Left hindlimb (tissue), 1 donor: ENCODE measurements around the gene INTS11.

Experiments used
- DNase-seq: peaks from one replicate; pipeline ENCODE4 v3.0.0-alpha.2; 2018

The INTS11 gene

DNA sequence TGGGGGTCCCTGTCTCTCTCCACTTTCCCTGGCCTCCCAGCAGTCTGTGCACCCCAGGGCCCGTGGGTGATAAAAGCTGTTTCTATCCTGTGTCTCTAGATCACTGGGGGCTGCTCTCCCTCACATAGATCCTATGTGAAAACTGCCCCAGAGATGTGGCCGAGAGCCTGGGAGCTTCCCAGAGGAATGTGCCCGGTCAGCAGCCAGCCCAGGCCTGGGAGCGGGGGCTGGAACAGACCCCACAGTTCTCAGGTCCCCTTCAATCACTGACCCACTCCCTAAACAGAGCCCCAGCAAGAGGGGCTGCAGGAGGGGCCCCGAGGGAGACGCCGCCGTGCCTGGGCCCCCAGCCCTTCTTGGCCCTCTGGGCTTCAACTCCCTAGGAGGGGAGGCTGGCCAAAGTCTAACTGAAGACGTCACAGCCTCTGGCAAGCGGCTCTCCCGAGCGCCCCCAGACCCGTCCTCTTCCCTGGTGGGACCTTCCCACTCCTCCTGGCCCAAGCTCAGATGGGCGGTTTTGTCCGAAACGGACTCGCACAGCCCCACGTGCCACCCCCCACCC lies 33.5 kb upstream of the INTS11 start:
- DNase-seq, result no peak

DNA sequence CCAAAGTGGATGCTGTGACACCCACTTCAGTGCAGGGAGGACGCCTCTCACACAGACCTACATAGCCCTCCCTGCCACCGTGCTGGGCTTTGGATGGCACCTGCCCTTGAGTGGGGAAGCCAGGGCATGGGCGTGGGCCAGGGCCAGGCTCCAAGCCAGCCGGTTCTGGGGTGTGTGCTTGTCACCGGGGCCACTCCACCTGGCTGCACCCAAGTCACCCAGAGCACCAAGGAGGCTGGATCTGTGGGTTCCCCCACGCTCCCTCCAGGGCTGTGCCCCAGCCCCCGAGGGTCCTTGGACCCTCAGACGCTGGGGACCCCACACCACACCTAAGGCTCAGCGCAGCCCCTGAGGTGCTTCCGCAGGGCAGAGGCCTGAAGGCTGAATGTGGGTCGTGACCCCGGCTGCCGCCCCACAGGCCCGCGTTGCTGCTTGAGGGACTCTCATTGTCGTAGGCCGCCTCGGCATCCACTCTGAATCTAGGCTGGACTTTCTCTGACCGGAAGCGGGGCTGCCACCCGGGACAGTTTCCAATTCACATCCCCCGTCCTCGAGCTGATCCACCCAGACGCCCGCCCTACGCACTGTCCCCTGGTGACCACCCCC lies 32.4 kb upstream of the INTS11 start:
- DNase-seq, result peak; percentile 52

DNA sequence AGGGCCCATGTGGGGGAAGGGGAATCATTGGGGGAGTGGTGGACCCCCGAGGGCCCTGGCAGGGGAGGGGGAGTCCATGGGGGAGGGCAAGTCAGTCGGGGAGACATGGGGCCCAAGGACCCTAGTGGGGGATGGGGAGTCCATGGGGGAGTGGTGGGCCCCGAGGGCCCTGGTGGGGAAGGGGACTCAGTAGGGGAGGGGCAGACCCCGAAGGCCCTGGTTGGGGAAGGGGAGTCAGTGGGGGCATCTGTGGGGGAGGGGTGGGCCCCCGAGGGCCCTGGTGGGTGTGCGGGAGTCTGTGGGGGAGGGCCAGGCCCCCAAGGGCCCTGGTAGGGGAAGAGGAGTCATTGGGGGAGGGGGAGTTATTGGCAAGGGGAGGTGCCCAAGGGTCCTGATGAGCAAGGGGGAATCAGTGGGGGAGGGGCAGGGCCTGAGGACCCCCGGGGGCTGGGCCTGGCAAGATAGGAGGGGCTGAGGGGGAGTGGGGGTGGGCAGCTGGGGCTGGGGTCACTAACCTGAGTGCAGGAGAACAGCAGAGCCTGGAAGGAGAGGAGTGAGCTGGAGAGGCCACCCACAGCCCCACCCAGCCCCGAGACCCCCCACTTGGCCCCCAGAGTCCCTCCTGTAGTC lies 31.8 kb upstream of the INTS11 start:
- DNase-seq, result peak; percentile 48

DNA sequence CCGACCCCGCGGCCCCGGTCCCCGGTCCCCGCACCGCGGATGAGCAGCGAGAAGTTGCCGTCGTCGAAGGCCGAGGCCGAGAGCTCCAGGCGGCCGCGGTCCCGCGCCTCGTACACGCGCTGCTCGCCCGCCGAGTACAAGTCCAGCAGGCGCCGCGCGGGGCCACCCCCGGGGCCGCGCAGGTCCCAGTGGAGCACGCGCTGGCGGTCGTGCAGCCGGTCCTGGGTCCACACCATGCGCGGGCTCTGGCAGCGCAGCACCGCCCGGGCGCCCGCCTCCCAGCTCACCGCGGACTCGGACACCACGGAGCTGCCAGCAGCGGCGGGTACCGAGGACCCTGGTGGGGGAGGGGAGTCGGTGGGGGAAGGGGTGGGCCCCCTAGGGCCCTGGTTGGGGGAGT lies 31.0 kb upstream of the INTS11 start:
- DNase-seq, result peak; percentile 50

GRCh38 chr1:1354271-1355247 lies 30.1 kb upstream of the INTS11 start:
- DNase-seq, result peak; percentile 44

DNA sequence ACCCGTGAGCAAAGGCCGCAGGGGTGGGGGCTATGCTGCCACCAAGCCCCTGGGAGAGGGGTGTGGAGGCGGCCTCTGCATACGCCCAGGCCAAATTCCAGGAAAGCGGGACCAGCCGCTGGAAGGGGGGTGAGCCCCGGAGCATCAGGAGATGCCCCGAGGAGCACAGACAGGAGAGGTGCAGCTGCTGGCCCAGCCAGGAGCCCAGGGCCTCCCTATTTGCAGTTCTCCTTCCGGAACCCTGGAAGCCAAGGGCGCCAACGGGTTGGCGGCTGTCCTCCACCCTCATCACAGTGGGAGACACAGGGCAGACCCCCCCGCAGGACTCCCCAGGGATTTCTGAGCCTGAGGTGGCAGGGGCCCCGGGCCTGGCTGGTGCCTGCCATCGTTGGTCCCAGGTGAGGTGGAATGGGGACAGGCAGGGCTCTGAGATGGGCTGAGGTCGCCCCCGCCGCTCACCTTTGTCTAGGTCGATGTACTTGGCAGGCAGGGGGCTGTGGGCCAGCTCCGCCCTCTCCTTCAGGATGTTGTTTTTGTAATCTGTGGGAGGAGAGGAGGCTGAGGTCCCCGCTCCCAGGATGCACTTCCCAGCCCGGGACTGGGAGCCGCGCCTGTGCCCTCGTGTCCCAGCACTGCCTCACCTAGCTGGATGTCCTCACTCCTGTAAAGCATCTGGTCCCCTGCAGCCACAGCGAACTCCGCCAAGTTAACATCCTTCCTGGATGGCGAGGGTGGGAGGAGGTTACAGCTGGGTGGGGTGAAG lies 29.1 kb upstream of the INTS11 start:
- peak; percentile 41 for DNase-seq

GRCh38 chr1:1352786-1353388 lies 28.4 kb upstream of the INTS11 start:
- no peak for DNase-seq

- peak; percentile 79 for DNase-seq
Observed at GRCh38 chr1:1351511-1352427, 27.3 kb upstream of the INTS11 start.

GRCh38 chr1:1349256-1350012 lies 25.0 kb upstream of the INTS11 start, which contains the start of gene DVL1:
TSS of gene DVL1 (minus strand) at chr1:1349418. CDS start at chr1:1349065, 353 bp downstream.
- DNase-seq, result peak; percentile 83

- peak; percentile 47 for DNase-seq
Observed at GRCh38 chr1:1348420-1349255, 24.2 kb upstream of the INTS11 start.

GRCh38 chr1:1347663-1348419 lies 23.4 kb upstream of the INTS11 start:
- DNase-seq, result peak; percentile 59

DNA sequence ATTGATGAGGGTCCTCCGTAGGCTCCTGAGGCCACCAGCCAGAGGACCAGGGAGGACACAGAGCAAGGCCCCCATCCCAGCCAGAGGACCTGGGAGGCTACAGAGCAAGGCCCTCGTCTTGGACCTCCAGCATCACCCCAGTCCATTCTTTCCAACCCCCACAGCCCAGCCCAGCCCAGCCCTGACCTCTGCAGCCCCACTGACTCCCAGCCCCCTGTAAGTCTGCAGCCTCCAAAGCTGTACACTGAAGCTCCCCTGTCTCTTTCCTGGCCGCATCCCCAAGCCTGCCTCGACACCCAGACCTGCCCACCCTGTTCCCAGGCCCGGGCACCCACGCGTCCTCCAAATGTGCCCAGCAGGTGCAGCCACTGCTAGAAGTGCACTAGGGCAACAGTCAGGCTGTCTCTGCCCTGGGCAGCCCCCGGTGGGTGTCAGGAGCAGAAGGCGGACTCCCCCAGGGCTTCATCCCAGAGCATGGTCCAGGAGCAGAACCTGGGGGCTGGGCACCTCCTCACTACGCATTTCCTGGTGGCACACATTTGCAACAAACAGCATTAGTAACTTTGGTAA lies 22.7 kb upstream of the INTS11 start:
- DNase-seq, result no peak

DNA sequence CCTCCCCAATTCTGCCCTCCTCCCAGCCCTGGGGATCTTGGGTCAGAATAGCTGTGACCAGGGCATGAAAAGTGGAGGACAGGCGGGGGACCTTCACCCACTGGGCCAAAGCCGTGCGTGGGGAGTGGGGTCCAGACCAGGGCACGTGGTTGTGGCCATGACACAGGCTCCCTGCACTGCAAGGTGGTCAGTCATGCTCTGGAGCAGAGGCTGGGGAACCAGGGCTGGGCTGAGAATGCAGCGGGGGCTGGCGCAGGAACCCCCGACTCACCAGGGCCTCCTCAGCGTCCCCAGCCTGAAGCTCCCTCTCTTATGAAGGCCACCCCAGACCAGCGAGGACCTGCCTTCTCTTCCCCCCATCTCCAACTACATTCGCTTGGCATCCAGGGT lies 22.0 kb upstream of the INTS11 start:
- DNase-seq, result no peak

DNA sequence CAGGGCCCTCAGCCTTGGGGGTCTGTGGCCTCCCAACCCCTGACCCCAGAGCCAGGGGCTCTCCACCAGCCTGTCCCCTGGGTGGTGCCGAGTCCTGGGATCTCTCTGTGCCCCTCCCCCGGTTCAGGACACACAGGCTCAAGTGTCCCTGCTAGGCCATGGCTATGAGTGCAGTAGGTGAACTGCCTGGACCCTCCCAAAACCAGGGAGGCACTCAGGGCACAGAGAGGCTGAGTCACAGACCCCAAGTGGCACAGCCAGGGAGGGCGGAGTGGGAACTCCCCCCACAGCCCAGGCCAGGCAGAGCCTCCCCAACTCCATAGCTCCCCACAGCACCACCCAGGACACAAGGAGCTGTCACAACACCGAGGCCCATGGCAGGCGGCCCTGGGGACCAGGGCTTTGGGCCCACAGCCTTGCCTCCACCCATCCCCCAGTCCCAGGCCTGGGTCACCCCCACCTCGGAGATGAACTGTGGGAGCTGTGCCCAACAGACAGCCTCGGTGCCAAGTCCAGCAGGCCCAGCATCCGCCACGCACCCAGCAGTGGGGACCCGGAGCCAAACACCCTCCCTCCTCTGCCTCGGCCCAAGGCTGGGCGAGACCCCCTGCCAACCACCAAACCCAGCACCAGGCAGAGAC lies 21.5 kb upstream of the INTS11 start:
- no peak for DNase-seq

DNA sequence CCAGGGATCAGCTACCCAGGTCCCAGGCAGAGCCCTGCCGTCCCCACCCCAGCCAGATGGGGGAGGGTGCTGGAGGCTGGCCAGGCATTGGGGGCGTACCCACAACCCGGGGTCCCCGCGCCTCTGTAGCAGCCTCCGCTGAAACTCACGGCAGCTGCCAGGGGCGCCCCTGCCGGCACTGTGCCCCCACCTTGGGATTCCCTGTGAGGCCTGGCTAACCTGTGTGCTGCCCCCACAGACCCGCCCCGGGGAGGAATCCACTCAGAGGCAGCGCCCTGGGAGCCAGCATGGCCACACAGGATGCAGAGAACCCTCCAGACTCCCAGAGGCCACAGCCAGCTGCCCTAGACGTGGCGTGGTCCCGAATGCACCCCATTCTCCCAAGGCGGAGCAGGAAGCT lies 20.9 kb upstream of the INTS11 start:
- no peak for DNase-seq

DNA sequence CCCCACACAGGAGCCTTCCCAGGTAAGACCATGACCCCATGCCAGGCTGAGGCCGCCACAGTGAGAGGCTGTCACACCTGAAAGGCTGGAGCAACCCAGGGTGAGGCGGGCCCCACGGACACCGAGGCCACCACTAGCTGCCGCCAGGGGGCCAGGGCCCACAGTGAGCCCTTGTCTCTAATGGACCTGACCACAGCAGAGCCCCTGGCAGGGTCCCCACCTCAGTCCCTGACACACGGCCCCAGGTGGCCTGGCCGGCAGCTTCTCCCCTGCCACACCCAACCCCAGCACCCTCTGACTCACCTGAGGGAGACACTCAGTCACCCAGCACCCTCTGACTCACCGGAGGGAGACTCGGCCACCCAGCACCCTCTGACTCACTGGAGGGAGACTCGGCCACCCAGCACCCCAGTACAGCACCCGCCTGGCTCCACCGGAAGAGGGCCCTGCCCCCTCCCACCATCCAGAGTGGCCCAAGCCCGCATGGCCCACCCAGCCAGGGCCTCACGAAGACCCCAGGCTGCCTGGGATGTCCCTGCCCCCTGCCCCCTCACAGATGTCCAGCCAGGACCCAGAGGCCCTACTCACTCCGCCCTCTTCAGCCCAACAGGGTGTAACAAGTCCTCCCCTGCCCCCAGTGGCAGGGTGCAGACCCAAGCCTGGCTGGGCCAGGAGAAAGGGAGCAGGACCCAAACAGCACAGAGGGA lies 20.3 kb upstream of the INTS11 start:
- DNase-seq, result no peak
